Cardiac fibroblast (primary cell): ENCODE data around the gene SEC23B.

ENCODE experiments used
- DNase-seq, 2 donors: peaks; one replicate each; pipeline versions ENCODE4 v3.0.0 to v3.0.0-alpha.2; 2010; ENCODE audit warnings: low read depth in 2 of 2
- H3K4me3 ChIP-seq, 2 donors: replicated peaks in 1 of 2; 1 replicate in 1 of 2; 2 replicates in 1 of 2; pipeline ENCODE4 v1.5.1; 2011; ENCODE audit warnings: low read depth in 2 of 2, low read length in 2 of 2, mild to moderate bottlenecking in 2 of 2, moderate library complexity in 1 of 2
- CTCF ChIP-seq: IDR thresholded peaks from one replicate; pipeline ENCODE4 v1.5.1; 2011; ENCODE audit warnings: low read depth, mild to moderate bottlenecking, low read length, inconsistent platforms

Gene SEC23B

GRCh38 chr20:18553746-18554145 is 46.0 kb downstream of the SEC23B start:
- no peak for DNase-seq
- H3K4me3 ChIP-seq = no peak overlapping the region
- no peak for TF ChIP-seq CTCF

- no peak for TF ChIP-seq CTCF
- peak; percentile 88 to 89 for DNase-seq
- H3K4me3 ChIP-seq = peak within 1 kb of the TSS; percentile 61 to 69
Measured at GRCh38 chr20:18566892-18567738, 59.4 kb downstream of the SEC23B start, which contains the start of gene SMIM26. SMIM26 (plus strand) TSS chr20:18567432; CDS start chr20:18567479, 47 bp downstream.

- DNase-seq = no peak
- TF ChIP-seq CTCF = no peak
- peak overlapping the region; percentile 61 to 69 for H3K4me3 ChIP-seq
Measured at GRCh38 chr20:18567739-18568091, 60.0 kb downstream of the SEC23B start.

- DNase-seq = no peak
- H3K4me3 ChIP-seq = no peak overlapping the region
- TF ChIP-seq CTCF = no peak
Measured at GRCh38 chr20:18571009-18571408, 63.3 kb downstream of the SEC23B start.

GRCh38 chr20:18571578-18571977 is 63.8 kb downstream of the SEC23B start:
- no peak for TF ChIP-seq CTCF
- no peak overlapping the region for H3K4me3 ChIP-seq
- DNase-seq = no peak

- TF ChIP-seq CTCF = no peak
- DNase-seq = no peak
- no peak overlapping the region for H3K4me3 ChIP-seq
Measured at GRCh38 chr20:18577942-18578341, 70.2 kb downstream of the SEC23B start.
